ENCODE data around the gene PTPN4. TPM values are rescaled to one million over a fixed set of nuclear protein-coding genes. Genes with fewer than 3 reads are reported as not detected.

PTPN4 gene
- total RNA-seq, 1 donor from 2014 or later = 51.7 TPM

DNA sequence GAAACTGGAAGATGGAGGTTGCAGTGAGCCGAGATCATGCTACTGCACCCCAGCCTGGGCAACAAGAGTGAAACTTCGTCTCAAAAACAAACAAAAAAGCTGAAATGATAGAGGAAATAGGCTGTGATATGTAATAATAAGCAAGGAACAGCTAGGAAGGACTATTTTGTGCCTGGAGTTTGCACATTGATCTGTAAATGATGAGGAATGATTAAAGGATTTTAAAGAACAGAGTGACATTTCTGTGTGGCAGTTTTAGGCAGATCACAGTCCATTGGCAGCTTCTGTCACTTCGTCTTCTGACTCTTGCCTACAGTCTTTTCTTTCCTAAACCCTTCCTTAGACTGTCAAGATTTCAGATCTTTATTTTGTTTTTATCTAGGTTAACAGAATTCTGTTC is 272.6 kb downstream of the PTPN4 start:
- H3K4me3 Mint-ChIP-seq = no peak overlapping the region
- H3K27me3 Mint-ChIP-seq (ENCODE audit: low read depth) = no peaks in the 10 kb centered on the region
- H3K9me3 Mint-ChIP-seq = peaks cover 14% of the 10 kb centered on the region
- peak overlapping the region; percentile 66 for H3K27ac Mint-ChIP-seq
- peaks cover 14% of the 10 kb centered on the region for H3K36me3 Mint-ChIP-seq
- TF ChIP-seq, protein P1, sequence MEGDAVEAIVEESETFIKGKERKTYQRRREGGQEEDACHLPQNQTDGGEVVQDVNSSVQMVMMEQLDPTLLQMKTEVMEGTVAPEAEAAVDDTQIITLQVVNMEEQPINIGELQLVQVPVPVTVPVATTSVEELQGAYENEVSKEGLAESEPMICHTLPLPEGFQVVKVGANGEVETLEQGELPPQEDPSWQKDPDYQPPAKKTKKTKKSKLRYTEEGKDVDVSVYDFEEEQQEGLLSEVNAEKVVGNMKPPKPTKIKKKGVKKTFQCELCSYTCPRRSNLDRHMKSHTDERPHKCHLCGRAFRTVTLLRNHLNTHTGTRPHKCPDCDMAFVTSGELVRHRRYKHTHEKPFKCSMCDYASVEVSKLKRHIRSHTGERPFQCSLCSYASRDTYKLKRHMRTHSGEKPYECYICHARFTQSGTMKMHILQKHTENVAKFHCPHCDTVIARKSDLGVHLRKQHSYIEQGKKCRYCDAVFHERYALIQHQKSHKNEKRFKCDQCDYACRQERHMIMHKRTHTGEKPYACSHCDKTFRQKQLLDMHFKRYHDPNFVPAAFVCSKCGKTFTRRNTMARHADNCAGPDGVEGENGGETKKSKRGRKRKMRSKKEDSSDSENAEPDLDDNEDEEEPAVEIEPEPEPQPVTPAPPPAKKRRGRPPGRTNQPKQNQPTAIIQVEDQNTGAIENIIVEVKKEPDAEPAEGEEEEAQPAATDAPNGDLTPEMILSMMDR (IDR thresholded peaks at IDR 0.05; ENCODE audit: unreplicated experiment) = no peak
- peaks cover 27% of the 10 kb centered on the region for H3K4me1 Mint-ChIP-seq
- no peak for DNase-seq (ENCODE audit: low spot score in 2 of 2, unreplicated experiment in 2 of 2)

Other genes with a start within 250 kb of the PTPN4 start
- 0.97 to 1.3 TPM (median 1.2 TPM) in 3 replicates for gene SCTR, start 235.4 kb upstream of the PTPN4 start, total RNA-seq
- gene CFAP221, start 215.5 kb upstream of the PTPN4 start, total RNA-seq = 3.5 to 4.6 TPM (median 4.5 TPM) in 3 replicates
- 15.2 to 15.8 TPM (median 15.7 TPM) in 3 replicates for gene TMEM177, start 80.7 kb upstream of the PTPN4 start, total RNA-seq